Activated CD4-positive, alpha-beta T cell treated with anti-CD3 and anti-CD28 coated beads, Interleukin-2, amount 50 U/mL, for 4 hours (primary cell): ENCODE measurements around the gene SCAPER.
"Not testable (repeated sequence)": the region's sequence is repeated elsewhere in the genome, so short reads cannot be mapped to it uniquely, and the experiment has no call there.

ENCODE experiments used
- DNase-seq, 2 experiments: peaks; one replicate each; pipeline ENCODE4 v3.0.0-alpha.2; 2020

SCAPER gene

GRCh38 chr15:76912430-76912829 is 7.3 kb upstream of the SCAPER start:
- no peak for DNase-seq

DNA sequence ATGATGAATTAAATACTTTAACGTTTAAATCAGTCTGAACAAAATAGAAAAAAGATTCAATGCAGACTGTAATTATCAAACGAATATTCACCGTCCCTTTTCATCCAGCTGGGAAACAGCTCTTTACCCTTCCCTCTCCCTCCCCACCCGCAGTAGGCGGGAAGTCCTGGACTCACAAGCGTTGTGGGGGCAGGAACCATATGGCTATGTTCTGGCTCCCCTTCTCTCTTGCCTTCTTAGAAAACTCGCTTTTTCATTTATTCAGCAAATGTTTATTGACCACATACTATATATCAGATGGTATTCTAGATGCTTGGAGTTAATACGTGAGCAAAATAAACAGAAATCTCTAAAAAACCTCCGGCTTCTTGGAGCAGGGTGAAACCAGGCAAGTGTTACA is 715 bp upstream of the SCAPER start:
- DNase-seq: no peak

GRCh38 chr15:76904461-76905012 is 603 bp downstream of the SCAPER start:
- DNase-seq: no peak

DNA sequence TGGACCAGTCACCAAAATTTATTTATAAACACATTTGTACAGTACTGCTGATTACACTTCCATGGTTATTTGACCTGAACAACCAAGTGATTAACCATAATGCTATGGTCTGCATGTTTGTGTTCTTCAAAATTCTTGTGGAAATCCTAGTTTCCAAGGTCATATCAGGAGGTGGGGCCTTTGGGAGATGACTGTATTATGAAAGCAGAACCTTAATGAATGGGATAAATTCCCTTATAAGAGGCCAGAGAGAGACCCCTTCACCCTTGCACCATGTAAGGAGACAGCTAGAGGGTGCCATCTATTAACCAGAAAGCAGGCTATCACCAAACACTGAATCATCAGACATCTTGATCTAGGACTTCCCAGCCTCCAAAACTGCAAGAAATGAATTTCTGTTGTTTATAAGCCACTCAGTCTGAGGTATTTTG is 1.9 kb downstream of the SCAPER start:
- no peak for DNase-seq

GRCh38 chr15:76901965-76902364 is 3.2 kb downstream of the SCAPER start:
- no peak for DNase-seq

- not testable (repeated sequence) for DNase-seq
These were observed 5.2 kb downstream of the SCAPER start for GRCh38 chr15:76899931-76900310.

DNA sequence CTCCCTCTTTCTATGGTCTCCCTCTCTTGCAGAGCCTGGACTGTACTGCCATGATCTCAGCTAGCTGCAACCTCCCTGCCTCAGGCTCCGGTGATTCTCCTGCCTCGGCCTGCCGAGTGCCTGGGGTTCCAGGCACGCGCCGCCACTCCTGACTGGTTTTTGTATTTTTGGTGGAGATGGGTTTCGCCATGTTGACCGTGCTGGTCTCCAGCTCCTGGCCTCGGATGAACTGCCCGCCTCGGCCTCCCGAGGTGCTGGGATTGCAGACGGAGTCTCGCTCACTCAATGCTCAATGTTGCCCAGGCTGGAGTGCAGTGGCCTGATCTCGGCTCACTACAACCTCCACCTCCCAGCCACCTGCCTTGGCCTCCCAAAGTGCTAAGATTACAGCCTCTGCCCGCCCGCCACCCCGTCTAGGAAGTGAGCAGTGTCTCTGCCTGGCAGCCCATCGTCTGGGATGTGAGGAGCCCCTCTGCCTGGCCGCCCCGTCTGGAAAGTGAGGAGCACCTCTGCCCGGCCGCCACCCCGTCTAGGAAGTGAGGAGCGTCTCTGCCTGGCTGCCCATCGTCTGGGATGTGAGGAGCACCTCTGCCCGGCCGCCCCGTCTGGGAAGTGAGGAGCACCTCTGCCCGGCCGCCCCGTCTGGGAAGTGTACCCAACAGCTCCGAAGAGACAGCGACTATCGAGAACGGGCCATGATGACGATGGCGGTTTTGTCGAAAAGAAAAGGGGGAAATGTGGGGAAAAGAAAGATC is 5.8 kb downstream of the SCAPER start:
- DNase-seq: not testable (repeated sequence)

- no peak for DNase-seq
These were observed 7.0 kb downstream of the SCAPER start for GRCh38 chr15:76898102-76898501.

DNA sequence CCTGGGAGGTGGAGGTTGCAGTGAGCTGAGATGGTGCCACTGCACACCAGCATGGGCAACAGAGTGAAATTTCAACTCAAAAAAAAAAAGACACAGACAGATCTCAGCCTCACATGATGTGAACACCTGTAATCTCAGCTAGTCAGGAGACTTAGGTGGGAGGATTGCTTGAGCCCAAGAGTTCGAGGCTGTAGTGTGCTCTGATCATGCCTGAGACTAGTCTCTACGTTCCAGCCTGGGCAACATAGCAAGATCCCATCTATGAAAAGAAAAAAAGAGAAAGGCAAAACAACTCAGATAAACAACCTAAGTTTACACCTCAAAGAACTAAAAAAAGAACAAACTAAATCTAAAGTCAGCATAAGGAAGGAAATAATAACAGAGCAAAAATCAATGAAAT is 11.0 kb downstream of the SCAPER start:
- DNase-seq: no peak

DNA sequence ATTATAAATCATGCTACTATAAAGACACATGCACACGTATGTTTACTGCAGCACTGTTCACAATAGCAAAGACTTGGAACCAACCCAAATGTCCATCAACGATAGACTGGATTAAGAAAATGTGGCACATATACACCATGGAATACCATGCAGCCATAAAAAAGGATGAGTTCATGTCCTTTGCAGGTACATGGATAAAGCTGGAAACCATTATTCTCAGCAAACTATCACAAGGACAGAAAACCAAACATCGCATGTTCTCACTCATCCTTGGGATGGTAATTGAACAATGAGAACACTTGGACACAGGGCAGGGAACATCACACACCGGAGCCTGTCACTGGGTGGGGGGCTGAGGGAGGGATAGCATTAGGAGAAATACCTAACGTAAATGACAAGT is 12.3 kb downstream of the SCAPER start:
- not testable (repeated sequence) for DNase-seq

DNA sequence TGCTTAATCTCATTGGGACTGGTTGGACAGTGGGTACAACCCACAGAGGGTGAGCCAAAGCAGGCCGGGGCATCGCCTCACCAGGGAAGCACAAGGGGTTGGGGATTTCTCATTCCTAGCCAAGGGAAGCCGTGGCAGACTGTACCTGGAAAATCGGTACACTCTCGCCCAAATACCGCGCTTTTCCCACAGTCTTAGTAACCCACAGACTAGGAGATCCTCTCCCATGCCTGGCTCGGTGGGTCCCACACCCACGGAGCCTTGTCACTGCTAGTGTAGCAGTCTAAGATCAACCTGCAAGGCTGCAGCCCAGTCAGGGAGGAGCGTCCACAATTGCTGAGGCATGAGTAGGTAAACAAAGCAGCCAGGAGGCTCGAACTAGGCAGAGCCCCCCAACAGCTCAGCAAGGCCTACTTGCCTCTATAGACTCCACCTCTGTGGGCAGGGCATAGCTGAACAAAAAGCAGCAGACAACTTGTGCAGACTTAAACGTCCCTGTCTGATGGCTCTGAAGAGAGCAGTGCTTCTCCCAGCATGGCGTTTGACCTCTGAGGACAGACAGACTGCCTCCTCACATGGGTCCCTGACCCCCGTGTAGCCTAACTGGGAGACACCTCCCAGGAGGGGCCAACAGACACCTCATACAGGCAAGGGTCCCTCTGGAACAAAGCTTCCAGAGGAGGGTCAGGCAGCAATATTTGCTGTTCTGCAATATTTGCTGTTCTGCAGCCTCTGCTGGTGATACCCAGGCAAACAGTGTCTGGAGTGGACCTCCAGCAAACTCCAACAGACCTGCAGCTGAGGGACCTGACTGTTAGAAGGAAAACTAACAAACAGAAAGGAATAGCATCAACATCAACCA is 17.6 kb downstream of the SCAPER start:
- not testable (repeated sequence) for DNase-seq

DNA sequence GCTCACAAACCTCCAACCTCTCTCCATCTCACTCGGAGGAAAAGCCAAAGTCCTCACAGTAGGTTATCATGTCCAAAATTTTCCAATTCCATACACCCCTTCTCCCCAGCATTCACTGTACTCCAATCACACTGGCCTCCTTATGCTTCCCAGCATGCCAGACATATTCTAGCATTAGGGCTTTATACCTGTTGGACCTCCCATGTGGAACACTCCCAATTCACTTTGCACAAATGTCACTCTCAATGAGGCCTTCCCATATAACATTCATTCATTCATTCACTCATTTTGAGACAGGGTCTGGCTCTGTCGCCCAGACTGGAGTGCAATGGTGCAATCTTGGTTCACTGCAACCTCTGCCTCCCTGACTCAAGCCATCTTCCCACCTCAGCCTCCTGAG is 19.9 kb downstream of the SCAPER start:
- no peak for DNase-seq

DNA sequence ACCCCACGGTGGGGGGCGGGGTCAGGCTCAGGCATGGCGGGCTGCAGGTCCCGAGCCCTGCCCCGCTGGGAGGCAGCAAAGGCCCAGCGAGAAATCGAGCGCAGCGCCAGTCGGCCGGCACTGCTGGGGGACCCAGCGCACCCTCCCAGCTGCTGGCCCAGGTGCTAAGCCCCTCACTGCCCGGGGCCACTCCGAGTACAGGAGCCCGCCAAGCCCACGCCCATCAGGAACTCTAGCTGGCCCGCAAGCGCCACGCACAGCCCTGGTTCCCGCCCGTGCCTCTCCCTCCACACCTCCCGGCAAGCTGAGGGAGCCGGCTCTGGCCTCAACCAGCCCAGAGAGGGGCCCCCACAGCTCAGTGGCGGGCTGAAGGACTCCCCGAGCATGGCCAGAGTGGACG is 29.2 kb downstream of the SCAPER start:
- DNase-seq: no peak

DNA sequence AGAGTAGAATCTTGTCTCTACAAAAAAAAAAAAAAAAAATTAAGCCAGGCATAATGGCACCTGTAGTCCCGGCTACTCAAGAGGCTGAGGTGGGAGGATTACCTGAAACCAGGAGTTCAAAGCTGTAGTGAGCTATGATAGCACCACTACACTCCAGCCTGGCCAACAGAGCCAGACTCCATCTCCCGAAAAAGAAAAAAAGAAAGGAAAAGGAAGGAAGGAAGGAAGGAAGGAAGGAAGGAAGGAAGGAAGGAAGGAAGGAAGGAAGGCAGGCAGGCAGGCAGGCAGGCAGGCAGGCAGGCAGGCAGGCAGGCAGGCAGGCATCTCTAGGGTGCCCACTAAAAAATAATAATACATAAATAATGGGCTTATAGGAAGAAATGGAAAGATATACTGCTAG is 32.1 kb downstream of the SCAPER start:
- not testable (repeated sequence) for DNase-seq

GRCh38 chr15:76871930-76872329 is 33.2 kb downstream of the SCAPER start:
- DNase-seq: no peak

- no peak for DNase-seq
These were observed 36.4 kb downstream of the SCAPER start for GRCh38 chr15:76868740-76869139.

- no peak for DNase-seq
These were observed 38.3 kb downstream of the SCAPER start for GRCh38 chr15:76866716-76867321.

- DNase-seq: no peak
These were observed 39.1 kb downstream of the SCAPER start for GRCh38 chr15:76866008-76866407.

GRCh38 chr15:76865548-76865991 is 39.6 kb downstream of the SCAPER start:
- DNase-seq: no peak

GRCh38 chr15:76864586-76864985 is 40.6 kb downstream of the SCAPER start:
- DNase-seq: no peak

GRCh38 chr15:76863693-76864092 is 41.4 kb downstream of the SCAPER start:
- DNase-seq: no peak

DNA sequence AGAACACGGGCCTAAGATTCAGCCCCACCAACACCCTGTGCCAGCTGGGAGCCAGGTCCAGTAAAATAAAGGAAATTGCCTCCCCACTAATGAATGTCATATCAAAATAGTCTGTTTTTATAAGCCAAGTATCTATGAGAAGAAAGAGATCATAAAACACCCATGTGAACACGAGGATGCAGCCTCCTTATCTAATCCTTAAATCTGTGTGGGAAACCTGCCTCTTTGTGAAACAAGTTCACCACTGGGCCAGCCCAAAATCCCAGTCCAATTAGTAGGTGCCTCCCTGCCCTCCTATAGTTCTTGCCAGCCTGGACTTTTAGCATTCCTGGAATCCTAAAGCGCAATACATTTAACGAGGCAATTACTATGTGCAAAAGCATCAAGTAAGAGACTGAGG is 42.0 kb downstream of the SCAPER start:
- no peak for DNase-seq

GRCh38 chr15:76861815-76862397 is 43.2 kb downstream of the SCAPER start:
- DNase-seq: no peak
